HepG2 (cell line): Measurements from ENCODE around the gene STXBP4. TPM values are rescaled to one million over a fixed set of nuclear protein-coding genes. Genes with fewer than 3 reads are reported as not detected.
A peak's percentile ranks its signal among the peaks of the same experiment; 100 is the strongest.

Experiments
- ASH2L ChIP-seq: fragments of 300-600, 200-600 bp; sonication (generic); IDR thresholded peaks from 2 replicates; pipeline ENCODE4 v1.7.0; 2017; ENCODE audit warnings: low read depth, mild to moderate bottlenecking, moderate library complexity, mixed read lengths, low read length; ENCODE audit not compliant: insufficient read length
- ERF ChIP-seq: IDR thresholded peaks from 2 replicates; pipeline ENCODE4 v1.6.1; 2018; ENCODE audit warnings: missing biosample characterization, missing genetic modification reagents
- NKX3-1 ChIP-seq: sonication (generic); formaldehyde crosslinking; IDR thresholded peaks from 2 replicates; pipeline ENCODE4 v1.5.0; 2020; ENCODE audit warnings: missing genetic modification reagents
- RFX3 ChIP-seq: IDR thresholded peaks from 2 replicates; pipeline ENCODE4 v1.6.1; 2016; ENCODE audit warnings: missing biosample characterization, missing genetic modification reagents
- SAFB2 ChIP-seq: sonication (generic); formaldehyde crosslinking; IDR thresholded peaks from 2 replicates; pipeline ENCODE4 v1.5.1; 2020; ENCODE audit warnings: missing genetic modification reagents, low read depth, mild to moderate bottlenecking, borderline replicate concordance
- SALL1 ChIP-seq: sonication (generic); formaldehyde crosslinking; IDR thresholded peaks from 2 replicates; pipeline ENCODE4 v1.8.0; 2022; ENCODE audit warnings: mild to moderate bottlenecking, missing genetic modification reagents
- ZNF33A ChIP-seq: sonication (generic); formaldehyde crosslinking; IDR thresholded peaks from 2 replicates; pipeline ENCODE4 v1.5.1; 2020; ENCODE audit warnings: missing genetic modification reagents, mild to moderate bottlenecking, moderate library complexity, borderline replicate concordance
- ZNF7 ChIP-seq: IDR thresholded peaks from 2 replicates; pipeline ENCODE4 v1.6.1; 2016; ENCODE audit warnings: missing biosample characterization, missing genetic modification reagents
- ZNF709 ChIP-seq: sonication (generic); formaldehyde crosslinking; IDR thresholded peaks from 2 replicates; pipeline ENCODE4 v1.5.0; 2020; ENCODE audit warnings: mild to moderate bottlenecking, missing genetic modification reagents
- ZNF737 ChIP-seq: sonication (generic); formaldehyde crosslinking; IDR thresholded peaks from 2 replicates; pipeline ENCODE4 v1.5.0; 2020; ENCODE audit warnings: missing genetic modification reagents, mild to moderate bottlenecking, borderline replicate concordance
- ZNF761 ChIP-seq: sonication (generic); formaldehyde crosslinking; conservative IDR thresholded peaks from 2 replicates; pipeline ENCODE4 v1.4.0; 2020; ENCODE audit warnings: mild to moderate bottlenecking, missing genetic modification reagents
- polyA plus RNA-seq, 8 experiments: library from polyadenylated mRNA; depleted of rRNA in 3 of 8; stranded (reverse) in 7 of 8; unstranded in 1 of 8; fragments of >200 nt; fragmentation: Illumina TruSeq in 4 of 8; extraction: Trizol in 4 of 8; gene quantifications; 2 replicates each; pipeline versions ENCODE4 v1.2.1 to v1.2.3, GENCODE V29; 2011 to 2016; ENCODE audit warnings: low read depth in 4 of 8, missing spikeins in 1 of 8, mixed read lengths in 1 of 8; ENCODE audit not compliant: insufficient read depth in 1 of 8
- total RNA-seq, 5 experiments: library from RNA; depleted of rRNA; stranded (reverse); fragments of >200 nt; fragmentation: Illumina TruSeq; extraction: Trizol; gene quantifications; 2 replicates each; pipeline ENCODE4 v1.2.3, GENCODE V29; 2016; ENCODE audit warnings: low read depth in 1 of 5
- TF ChIP-seq, protein P1 (sequence below), 2 experiments: sonication (generic) in 1 of 2; formaldehyde crosslinking in 1 of 2; IDR thresholded peaks; 2 replicates each; pipeline versions ENCODE4 v1.4.0 to v1.6.1; 2016 to 2020; ENCODE audit warnings: borderline replicate concordance in 1 of 2, low read depth in 1 of 2, mild to moderate bottlenecking in 1 of 2, missing genetic modification reagents in 1 of 2
- TF ChIP-seq, protein P2 (sequence below): IDR thresholded peaks from 2 replicates; pipeline ENCODE4 v1.6.1; 2016
- TF ChIP-seq, protein P3 (sequence below): sonication (generic); formaldehyde crosslinking; IDR thresholded peaks from 2 replicates; pipeline ENCODE4 v1.5.1; 2020; ENCODE audit warnings: missing genetic modification reagents, mild to moderate bottlenecking, borderline replicate concordance
- TF ChIP-seq, protein P4 (sequence below): sonication (generic); formaldehyde crosslinking; IDR thresholded peaks from 2 replicates; pipeline ENCODE4 v1.5.1; 2020; ENCODE audit warnings: mild to moderate bottlenecking, missing genetic modification reagents, moderate library complexity
- TF ChIP-seq, protein P5 (sequence below): sonication (generic); formaldehyde crosslinking; IDR thresholded peaks from 2 replicates; pipeline ENCODE4 v1.5.0; 2020; ENCODE audit warnings: missing genetic modification reagents

The STXBP4 gene
- total and polyA plus RNA-seq, 2 of the 13 experiments (the other 11 are each of a cell fraction or from before 2014, with no cell fraction given): 8.5 to 36.1 TPM

DNA sequence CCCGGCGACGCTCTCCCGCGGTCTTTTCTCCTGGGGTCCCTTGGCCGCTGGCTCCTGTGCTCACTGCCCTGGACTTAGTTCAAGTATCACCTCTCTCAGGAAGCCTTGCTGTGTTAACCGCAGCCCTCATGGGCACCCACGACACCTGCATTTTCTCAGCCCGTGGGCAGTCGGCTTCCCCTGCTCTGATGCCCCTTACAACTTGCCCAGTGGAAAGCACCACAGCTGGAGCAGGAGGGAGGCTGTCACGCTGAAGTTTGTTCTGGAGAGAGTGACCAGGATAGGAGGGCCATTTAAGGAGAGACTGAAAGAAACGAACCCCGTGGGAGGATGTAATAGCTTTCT lies 395 bp downstream of the STXBP4 start (continued):
- TF ChIP-seq, protein P1, sequence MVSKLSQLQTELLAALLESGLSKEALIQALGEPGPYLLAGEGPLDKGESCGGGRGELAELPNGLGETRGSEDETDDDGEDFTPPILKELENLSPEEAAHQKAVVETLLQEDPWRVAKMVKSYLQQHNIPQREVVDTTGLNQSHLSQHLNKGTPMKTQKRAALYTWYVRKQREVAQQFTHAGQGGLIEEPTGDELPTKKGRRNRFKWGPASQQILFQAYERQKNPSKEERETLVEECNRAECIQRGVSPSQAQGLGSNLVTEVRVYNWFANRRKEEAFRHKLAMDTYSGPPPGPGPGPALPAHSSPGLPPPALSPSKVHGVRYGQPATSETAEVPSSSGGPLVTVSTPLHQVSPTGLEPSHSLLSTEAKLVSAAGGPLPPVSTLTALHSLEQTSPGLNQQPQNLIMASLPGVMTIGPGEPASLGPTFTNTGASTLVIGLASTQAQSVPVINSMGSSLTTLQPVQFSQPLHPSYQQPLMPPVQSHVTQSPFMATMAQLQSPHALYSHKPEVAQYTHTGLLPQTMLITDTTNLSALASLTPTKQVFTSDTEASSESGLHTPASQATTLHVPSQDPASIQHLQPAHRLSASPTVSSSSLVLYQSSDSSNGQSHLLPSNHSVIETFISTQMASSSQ (IDR thresholded peaks at IDR 0.05; ENCODE audit: low read depth): no peak
- TF ChIP-seq, protein P1 (CRISPR knock-in tag; IDR thresholded peaks at IDR 0.05; ENCODE audit: borderline replicate concordance): 0 out of 2 replicates have a peak, but pooled peaks have one; percentile 5
- TF ChIP-seq ZNF709 (CRISPR knock-in tag): no peak; the same call in 1 of the 2 replicates
- TF ChIP-seq, protein P2, sequence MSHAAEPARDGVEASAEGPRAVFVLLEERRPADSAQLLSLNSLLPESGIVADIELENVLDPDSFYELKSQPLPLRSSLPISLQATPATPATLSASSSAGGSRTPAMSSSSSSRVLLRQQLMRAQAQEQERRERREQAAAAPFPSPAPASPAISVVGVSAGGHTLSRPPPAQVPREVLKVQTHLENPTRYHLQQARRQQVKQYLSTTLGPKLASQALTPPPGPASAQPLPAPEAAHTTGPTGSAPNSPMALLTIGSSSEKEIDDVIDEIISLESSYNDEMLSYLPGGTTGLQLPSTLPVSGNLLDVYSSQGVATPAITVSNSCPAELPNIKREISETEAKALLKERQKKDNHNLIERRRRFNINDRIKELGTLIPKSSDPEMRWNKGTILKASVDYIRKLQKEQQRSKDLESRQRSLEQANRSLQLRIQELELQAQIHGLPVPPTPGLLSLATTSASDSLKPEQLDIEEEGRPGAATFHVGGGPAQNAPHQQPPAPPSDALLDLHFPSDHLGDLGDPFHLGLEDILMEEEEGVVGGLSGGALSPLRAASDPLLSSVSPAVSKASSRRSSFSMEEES (CRISPR knock-in tag): no peak
- no peak for TF ChIP-seq ZNF33A (CRISPR knock-in tag)
- TF ChIP-seq RFX3: no peak
- TF ChIP-seq, protein P3, sequence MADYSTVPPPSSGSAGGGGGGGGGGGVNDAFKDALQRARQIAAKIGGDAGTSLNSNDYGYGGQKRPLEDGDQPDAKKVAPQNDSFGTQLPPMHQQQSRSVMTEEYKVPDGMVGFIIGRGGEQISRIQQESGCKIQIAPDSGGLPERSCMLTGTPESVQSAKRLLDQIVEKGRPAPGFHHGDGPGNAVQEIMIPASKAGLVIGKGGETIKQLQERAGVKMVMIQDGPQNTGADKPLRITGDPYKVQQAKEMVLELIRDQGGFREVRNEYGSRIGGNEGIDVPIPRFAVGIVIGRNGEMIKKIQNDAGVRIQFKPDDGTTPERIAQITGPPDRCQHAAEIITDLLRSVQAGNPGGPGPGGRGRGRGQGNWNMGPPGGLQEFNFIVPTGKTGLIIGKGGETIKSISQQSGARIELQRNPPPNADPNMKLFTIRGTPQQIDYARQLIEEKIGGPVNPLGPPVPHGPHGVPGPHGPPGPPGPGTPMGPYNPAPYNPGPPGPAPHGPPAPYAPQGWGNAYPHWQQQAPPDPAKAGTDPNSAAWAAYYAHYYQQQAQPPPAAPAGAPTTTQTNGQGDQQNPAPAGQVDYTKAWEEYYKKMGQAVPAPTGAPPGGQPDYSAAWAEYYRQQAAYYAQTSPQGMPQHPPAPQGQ: 0 out of 2 replicates have a peak, but pooled peaks have one; percentile 9
- TF ChIP-seq NKX3-1 (CRISPR knock-in tag): no peak
- no peak for TF ChIP-seq ZNF7 (CRISPR knock-in tag)
- TF ChIP-seq ERF (CRISPR knock-in tag): no peak
- TF ChIP-seq ZNF737 (CRISPR knock-in tag): peak; percentile 90; the same call in 1 of the 2 replicates
- no peak for TF ChIP-seq SAFB2 (CRISPR knock-in tag)
- TF ChIP-seq, protein P4, sequence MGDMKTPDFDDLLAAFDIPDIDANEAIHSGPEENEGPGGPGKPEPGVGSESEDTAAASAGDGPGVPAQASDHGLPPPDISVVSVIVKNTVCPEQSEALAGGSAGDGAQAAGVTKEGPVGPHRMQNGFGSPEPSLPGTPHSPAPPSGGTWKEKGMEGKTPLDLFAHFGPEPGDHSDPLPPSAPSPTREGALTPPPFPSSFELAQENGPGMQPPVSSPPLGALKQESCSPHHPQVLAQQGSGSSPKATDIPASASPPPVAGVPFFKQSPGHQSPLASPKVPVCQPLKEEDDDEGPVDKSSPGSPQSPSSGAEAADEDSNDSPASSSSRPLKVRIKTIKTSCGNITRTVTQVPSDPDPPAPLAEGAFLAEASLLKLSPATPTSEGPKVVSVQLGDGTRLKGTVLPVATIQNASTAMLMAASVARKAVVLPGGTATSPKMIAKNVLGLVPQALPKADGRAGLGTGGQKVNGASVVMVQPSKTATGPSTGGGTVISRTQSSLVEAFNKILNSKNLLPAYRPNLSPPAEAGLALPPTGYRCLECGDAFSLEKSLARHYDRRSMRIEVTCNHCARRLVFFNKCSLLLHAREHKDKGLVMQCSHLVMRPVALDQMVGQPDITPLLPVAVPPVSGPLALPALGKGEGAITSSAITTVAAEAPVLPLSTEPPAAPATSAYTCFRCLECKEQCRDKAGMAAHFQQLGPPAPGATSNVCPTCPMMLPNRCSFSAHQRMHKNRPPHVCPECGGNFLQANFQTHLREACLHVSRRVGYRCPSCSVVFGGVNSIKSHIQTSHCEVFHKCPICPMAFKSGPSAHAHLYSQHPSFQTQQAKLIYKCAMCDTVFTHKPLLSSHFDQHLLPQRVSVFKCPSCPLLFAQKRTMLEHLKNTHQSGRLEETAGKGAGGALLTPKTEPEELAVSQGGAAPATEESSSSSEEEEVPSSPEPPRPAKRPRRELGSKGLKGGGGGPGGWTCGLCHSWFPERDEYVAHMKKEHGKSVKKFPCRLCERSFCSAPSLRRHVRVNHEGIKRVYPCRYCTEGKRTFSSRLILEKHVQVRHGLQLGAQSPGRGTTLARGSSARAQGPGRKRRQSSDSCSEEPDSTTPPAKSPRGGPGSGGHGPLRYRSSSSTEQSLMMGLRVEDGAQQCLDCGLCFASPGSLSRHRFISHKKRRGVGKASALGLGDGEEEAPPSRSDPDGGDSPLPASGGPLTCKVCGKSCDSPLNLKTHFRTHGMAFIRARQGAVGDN (CRISPR knock-in tag): peak; percentile 11
- no peak for TF ChIP-seq SALL1 (CRISPR knock-in tag)
- TF ChIP-seq ZNF761 (CRISPR knock-in tag): no peak
- TF ChIP-seq ASH2L: peak; percentile 41
- TF ChIP-seq, protein P5, sequence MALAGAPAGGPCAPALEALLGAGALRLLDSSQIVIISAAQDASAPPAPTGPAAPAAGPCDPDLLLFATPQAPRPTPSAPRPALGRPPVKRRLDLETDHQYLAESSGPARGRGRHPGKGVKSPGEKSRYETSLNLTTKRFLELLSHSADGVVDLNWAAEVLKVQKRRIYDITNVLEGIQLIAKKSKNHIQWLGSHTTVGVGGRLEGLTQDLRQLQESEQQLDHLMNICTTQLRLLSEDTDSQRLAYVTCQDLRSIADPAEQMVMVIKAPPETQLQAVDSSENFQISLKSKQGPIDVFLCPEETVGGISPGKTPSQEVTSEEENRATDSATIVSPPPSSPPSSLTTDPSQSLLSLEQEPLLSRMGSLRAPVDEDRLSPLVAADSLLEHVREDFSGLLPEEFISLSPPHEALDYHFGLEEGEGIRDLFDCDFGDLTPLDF: peak; percentile 22; the same call in 1 of the 2 replicates
